Measurements from ENCODE around the gene GOLGA5.
"Not testable (repeated sequence)": the region's sequence is repeated elsewhere in the genome, so short reads cannot be mapped to it uniquely, and the experiment has no call there.

The GOLGA5 gene

GRCh38 chr14:92830902-92831301 is 36.8 kb downstream of the GOLGA5 start:
- DNase-seq = no peak

- no peak for DNase-seq
These were observed 38.1 kb downstream of the GOLGA5 start for GRCh38 chr14:92832137-92832700.

GRCh38 chr14:92841930-92842329 is 47.8 kb downstream of the GOLGA5 start:
- DNase-seq = no peak

GRCh38 chr14:92844204-92844603 is 50.1 kb downstream of the GOLGA5 start:
- peak; percentile 27 to 30 for DNase-seq

- DNase-seq = peak in 1 of 2 donors; percentile 28
These were observed 52.2 kb downstream of the GOLGA5 start for GRCh38 chr14:92846162-92846897.

- no peak for DNase-seq
These were observed 53.2 kb downstream of the GOLGA5 start for GRCh38 chr14:92847278-92847677.

GRCh38 chr14:92847749-92848148 is 53.6 kb downstream of the GOLGA5 start:
- DNase-seq = no peak

- no peak for DNase-seq
These were observed 54.8 kb downstream of the GOLGA5 start for GRCh38 chr14:92848887-92849286.

- no peak for DNase-seq
These were observed 56.4 kb downstream of the GOLGA5 start for GRCh38 chr14:92850492-92850891.

GRCh38 chr14:92853136-92853535 is 59.0 kb downstream of the GOLGA5 start:
- DNase-seq = not testable (repeated sequence)

- no peak for DNase-seq
These were observed 66.1 kb downstream of the GOLGA5 start for GRCh38 chr14:92860049-92860840.

- DNase-seq = no peak
These were observed 68.0 kb downstream of the GOLGA5 start for GRCh38 chr14:92861856-92862745.

- no peak for DNase-seq
These were observed 69.4 kb downstream of the GOLGA5 start for GRCh38 chr14:92863286-92864080.

GRCh38 chr14:92865674-92866073 is 71.6 kb downstream of the GOLGA5 start:
- DNase-seq = no peak

- no peak for DNase-seq
These were observed 72.2 kb downstream of the GOLGA5 start for GRCh38 chr14:92866181-92866752.

- DNase-seq = no peak
These were observed 73.1 kb downstream of the GOLGA5 start for GRCh38 chr14:92866901-92867865.

- no peak for DNase-seq
These were observed 81.0 kb downstream of the GOLGA5 start for GRCh38 chr14:92874962-92875661.

GRCh38 chr14:92877757-92878431 is 83.8 kb downstream of the GOLGA5 start:
- DNase-seq = no peak

GRCh38 chr14:92880351-92880750 is 86.2 kb downstream of the GOLGA5 start:
- DNase-seq = no peak
